HCT116 (cell line): ENCODE results near the gene ARHGAP27. TPM values are rescaled to one million over a fixed set of nuclear protein-coding genes. Genes with fewer than 3 reads are reported as not detected.
"Not testable (repeated sequence)": the region's sequence is repeated elsewhere in the genome, so short reads cannot be mapped to it uniquely, and the experiment has no call there.

ENCODE experiments used
- ATAC-seq: fragments of 200-7000 bp; cut with Tn5 transposase; 2 replicates; pipeline ENCODE4 v1.9.1; 2020; ENCODE audit warnings: mild to moderate bottlenecking, moderate library complexity
- BruUV-seq: library from RNA; stranded (reverse); fragments of 400-500 nt; replicated peaks from 2 replicates; lab custom pipeline; 2021; lab: Mats Ljungman, UMichigan
- CTCF ChIA-PET: fragments of 300-600 bp; sonication (Branson Sonifier 250); formaldehyde crosslinking; loops from one replicate; lab custom pipeline; 2021; ENCODE audit warnings: antibody characterized with exemption; lab: Charles Lee
- POLR2A ChIA-PET: fragments of 300-600, 350-600 bp; sonication (Branson Sonifier 250); formaldehyde crosslinking; loops from one replicate; lab custom pipeline; 2021; ENCODE audit warnings: antibody characterized with exemption; lab: Charles Lee
- RAD21 ChIA-PET, 2 experiments: fragments of 300-600 bp; sonication (Branson Sonifier 250); formaldehyde crosslinking; loops; one replicate each; lab custom pipeline; 2023; ENCODE audit warnings: low total read pairs in 2 of 2; ENCODE audit not compliant: uncharacterized antibody in 2 of 2, unreplicated experiment in 2 of 2, low non-redundant PET in 1 of 2; lab: Charles Lee
- DNase-seq: peaks from one replicate; pipeline ENCODE4 v3.0.0-alpha.2; 2010; ENCODE audit warnings: low read depth, low spot score
- H2AFZ ChIP-seq: fragments of 200-600 bp; shearing (Covaris generic), sonication (generic); 2 replicates; pipeline ENCODE4 v1.6.1; 2017; ENCODE audit warnings: low read depth, mixed run types, mixed read lengths, antibody characterized with exemption, low read length; ENCODE audit not compliant: poor library complexity, severe bottlenecking
- H3K27ac ChIP-seq: 2 replicates; pipeline ENCODE4 v1.5.1; 2012; ENCODE audit warnings: low read depth, low read length
- H3K27me3 ChIP-seq: fragments of 200-600 bp; sonication (generic); 2 replicates; pipeline ENCODE4 v1.6.1; 2016; ENCODE audit warnings: mixed run types, low read length, mixed read lengths; ENCODE audit not compliant: insufficient read depth
- H3K36me3 ChIP-seq, 2 experiments: fragments of 200-500 bp in 1 of 2; fragments of 200-600 bp in 1 of 2; sonication (Bioruptor generic) in 1 of 2; sonication (generic) in 1 of 2; 2 replicates each; pipeline versions ENCODE4 v1.5.1 to v1.6.1; 2014 to 2016; ENCODE audit warnings: low read length in 2 of 2, inconsistent platforms in 1 of 2, mixed read lengths in 1 of 2, mixed run types in 1 of 2; ENCODE audit not compliant: insufficient read depth in 2 of 2, control insufficient read depth in 1 of 2
- H3K4me1 ChIP-seq, 2 experiments: fragments of 200-600 bp in 1 of 2; sonication (generic) in 1 of 2; 2 replicates each; pipeline versions ENCODE4 v1.5.1 to v1.6.1; 2012 to 2017; ENCODE audit warnings: low read length in 2 of 2, inconsistent platforms in 1 of 2, mild to moderate bottlenecking in 1 of 2, mixed read lengths in 1 of 2, mixed run types in 1 of 2, moderate library complexity in 1 of 2; ENCODE audit not compliant: insufficient read depth in 2 of 2, control insufficient read depth in 1 of 2
- H3K4me2 ChIP-seq: fragments of 200-600 bp; sonication (generic); 2 replicates; pipeline ENCODE4 v1.6.1; 2017; ENCODE audit warnings: mixed run types, low read length, mixed read lengths
- H3K4me3 ChIP-seq, 2 experiments: fragments of 200-600 bp in 1 of 2; sonication (generic) in 1 of 2; replicated peaks in 1 of 2; 2 replicates each; pipeline ENCODE4 v1.5.1; 2011 to 2016; ENCODE audit warnings: low read length in 2 of 2, control low read depth in 1 of 2, low read depth in 1 of 2, mild to moderate bottlenecking in 1 of 2, mixed read lengths in 1 of 2, mixed run types in 1 of 2
- H3K79me2 ChIP-seq: fragments of 200-600 bp; sonication (generic); 2 replicates; pipeline ENCODE4 v1.6.1; 2017; ENCODE audit warnings: mild to moderate bottlenecking, mixed run types, low read length, moderate library complexity, mixed read lengths; ENCODE audit not compliant: insufficient read depth
- H3K9ac ChIP-seq: fragments of 200-600 bp; sonication (generic); 2 replicates; pipeline ENCODE4 v1.6.1; 2016; ENCODE audit warnings: low read length, mixed read lengths
- H3K9me2 ChIP-seq: fragments of 200-600 bp; sonication (generic), shearing (Covaris generic); 2 replicates; pipeline ENCODE4 v1.6.1; 2017; ENCODE audit warnings: mixed run types, mild to moderate bottlenecking, moderate library complexity; ENCODE audit not compliant: insufficient read depth
- H3K9me3 ChIP-seq, 2 experiments: fragments of 200-500 bp in 1 of 2; fragments of 200-600 bp in 1 of 2; sonication (Bioruptor generic) in 1 of 2; sonication (generic) in 1 of 2; 2 replicates each; pipeline ENCODE4 v1.6.1; 2014 to 2017; ENCODE audit warnings: low read length in 2 of 2, mixed read lengths in 2 of 2, inconsistent platforms in 1 of 2, low read depth in 1 of 2, mild to moderate bottlenecking in 1 of 2, mixed run types in 1 of 2, moderate library complexity in 1 of 2; ENCODE audit not compliant: control insufficient read depth in 1 of 2, insufficient read depth in 1 of 2
- H4K20me1 ChIP-seq: fragments of 200-600 bp; sonication (generic), shearing (Covaris generic); 2 replicates; pipeline ENCODE4 v1.6.1; 2017; ENCODE audit warnings: mixed run types, mild to moderate bottlenecking, moderate library complexity; ENCODE audit not compliant: insufficient read depth
- intact Hi-C: fragments of 100-400 bp; cut with micrococcal nuclease; formaldehyde crosslinking; loops from 2 replicates; pipeline ENCODE4 v1.10.0; 2022
- total RNA-seq: library from RNA; stranded (reverse); gene quantifications from one replicate; pipeline ENCODE4 v1.2.1, GENCODE V29; 2021; ENCODE audit not compliant: unreplicated experiment

ARHGAP27 gene
- total RNA-seq, 1 experiment from 2014 or later, result 46.7 TPM

DNA sequence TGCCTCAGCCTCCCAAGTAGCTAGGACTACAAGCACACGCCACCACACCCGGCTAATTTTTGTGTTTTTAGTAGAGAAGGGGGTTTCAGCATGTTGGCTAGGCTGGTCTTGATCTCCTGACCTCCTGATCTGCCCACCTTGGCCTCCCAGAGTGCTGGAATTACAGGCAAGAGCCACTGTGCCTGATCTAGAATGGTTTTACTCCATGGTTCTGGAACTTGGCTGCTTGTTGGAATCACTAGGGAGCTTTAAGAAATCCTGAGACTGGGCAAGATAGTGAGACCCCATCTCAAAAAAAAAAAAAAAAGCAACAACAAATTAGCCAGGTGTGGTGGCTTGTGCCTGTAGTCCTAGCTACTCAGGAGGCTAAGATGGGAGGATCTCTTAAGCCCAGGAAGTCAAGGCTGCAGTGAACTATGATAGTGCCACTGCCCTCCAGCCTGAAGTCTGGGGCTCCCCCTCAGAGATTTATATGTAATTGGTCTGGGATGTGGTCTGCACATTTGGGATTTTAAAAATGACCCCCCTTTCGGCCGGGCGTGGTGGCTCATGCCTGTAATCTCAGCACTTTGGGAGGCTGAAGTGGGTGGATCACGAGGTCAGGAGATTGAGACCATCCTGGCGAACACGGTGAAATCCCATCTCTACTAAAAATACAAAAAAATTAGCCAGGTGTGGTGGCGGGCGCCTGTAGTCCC is 88.6 kb downstream of the ARHGAP27 start:
- H3K27ac ChIP-seq, RAD21 ChIA-PET, H3K79me2 ChIP-seq, H3K9ac ChIP-seq, POLR2A ChIA-PET, H4K20me1 ChIP-seq, H3K4me3 ChIP-seq, H2AFZ ChIP-seq, H3K36me3 ChIP-seq, H3K9me2 ChIP-seq, H3K9me3 ChIP-seq, H3K4me2 ChIP-seq, H3K27me3 ChIP-seq, BruUV-seq, intact Hi-C loops, ATAC-seq, DNase-seq: not testable (repeated sequence)
- peaks cover 20 to 34% of the 10 kb centered on the region in 2 experiments for H3K4me1 ChIP-seq
- CTCF ChIA-PET, result interaction anchor here (1.3 kb wide), 1 partner anchor 67 kb away, joined by 5 read pairs; no protein-coding TSS in a partner anchor

Other genes with a start within 250 kb of the ARHGAP27 start
- 8.2 TPM for gene FMNL1, start 211.0 kb downstream of the ARHGAP27 start, total RNA-seq
- 0.15 TPM for gene SPATA32, start 170.8 kb downstream of the ARHGAP27 start, total RNA-seq
- 16.4 TPM for gene MAP3K14, start 115.8 kb downstream of the ARHGAP27 start, total RNA-seq
- 32.8 TPM for gene PLEKHM1, start 57.9 kb upstream of the ARHGAP27 start, total RNA-seq